H9 (cell line): ENCODE measurements around the gene SHISA3. TPM values are rescaled to one million over a fixed set of nuclear protein-coding genes. Genes with fewer than 3 reads are reported as not detected.

ENCODE experiments used
- DNase-seq: peaks from one replicate; pipeline ENCODE4 v3.0.0-alpha.2; 2017
- H2AFZ ChIP-seq: one replicate; pipeline ENCODE4 v1.6.1; 2013; ENCODE audit warnings: mild to moderate bottlenecking, low read length, control low read depth, moderate library complexity
- H2AK5ac ChIP-seq: 2 replicates; pipeline ENCODE4 v1.6.1; 2013; ENCODE audit warnings: low read length, control low read depth, mixed read lengths; ENCODE audit not compliant: insufficient read length
- H2BK120ac ChIP-seq: one replicate; pipeline ENCODE4 v1.6.1; 2013; ENCODE audit warnings: low read depth, mild to moderate bottlenecking, low read length, control low read depth, inconsistent platforms; ENCODE audit not compliant: poor library complexity, severe bottlenecking
- H2BK12ac ChIP-seq: 2 replicates; pipeline ENCODE4 v1.6.1; 2013; ENCODE audit warnings: low read length, control low read depth, mixed read lengths, low read depth; ENCODE audit not compliant: insufficient read length
- H2BK15ac ChIP-seq: 2 replicates; pipeline ENCODE4 v1.6.1; 2013; ENCODE audit warnings: low read depth, low read length, control low read depth
- H2BK20ac ChIP-seq: one replicate; pipeline ENCODE4 v1.6.1; 2013; ENCODE audit warnings: low read depth, mild to moderate bottlenecking, low read length, control low read depth, inconsistent platforms; ENCODE audit not compliant: poor library complexity, severe bottlenecking
- H2BK5ac ChIP-seq: 2 replicates; pipeline ENCODE4 v1.6.1; 2013; ENCODE audit warnings: low read length, control low read depth, mixed read lengths; ENCODE audit not compliant: insufficient read length
- H3K14ac ChIP-seq: 2 replicates; pipeline ENCODE4 v1.6.1; 2013; ENCODE audit warnings: low read length, control low read depth; ENCODE audit not compliant: insufficient read depth
- H3K18ac ChIP-seq: 2 replicates; pipeline ENCODE4 v1.6.1; 2013; ENCODE audit warnings: low read depth, mild to moderate bottlenecking, mixed read lengths, low read length, control low read depth; ENCODE audit not compliant: insufficient read length
- H3K23ac ChIP-seq: 2 replicates; pipeline ENCODE4 v1.6.1; 2013; ENCODE audit warnings: low read length, control low read depth, mixed read lengths, low read depth; ENCODE audit not compliant: insufficient read length
- H3K23me2 ChIP-seq: 2 replicates; pipeline ENCODE4 v1.6.1; 2013; ENCODE audit warnings: low read depth, mild to moderate bottlenecking, mixed read lengths, low read length, control low read depth; ENCODE audit not compliant: insufficient read length, poor library complexity, severe bottlenecking
- H3K27ac ChIP-seq: 2 replicates; pipeline ENCODE4 v1.5.1; 2013; ENCODE audit warnings: low read length, control low read depth, mixed read lengths, low read depth; ENCODE audit not compliant: insufficient read length
- H3K27me3 ChIP-seq: 2 replicates; pipeline ENCODE4 v1.6.1; 2013; ENCODE audit warnings: low read length, control low read depth, inconsistent platforms; ENCODE audit not compliant: insufficient read depth
- H3K4ac ChIP-seq: 2 replicates; pipeline ENCODE4 v1.6.1; 2013; ENCODE audit warnings: low read depth, mild to moderate bottlenecking, control low read depth, inconsistent platforms, low read length, moderate library complexity
- H3K4me1 ChIP-seq: 2 replicates; pipeline ENCODE4 v1.6.1; 2013; ENCODE audit warnings: low read length, control low read depth, inconsistent platforms; ENCODE audit not compliant: insufficient read depth
- H3K4me2 ChIP-seq: 2 replicates; pipeline ENCODE4 v1.6.1; 2013; ENCODE audit warnings: low read length, control low read depth, mixed read lengths; ENCODE audit not compliant: insufficient read length, insufficient read depth
- H3K56ac ChIP-seq: 2 replicates; pipeline ENCODE4 v1.6.1; 2013; ENCODE audit warnings: low read depth, mild to moderate bottlenecking, mixed read lengths, low read length, control low read depth; ENCODE audit not compliant: insufficient read length
- H3K79me1 ChIP-seq: 2 replicates; pipeline ENCODE4 v1.6.1; 2013; ENCODE audit warnings: low read depth, mild to moderate bottlenecking, moderate library complexity, low read length, control low read depth, inconsistent platforms; ENCODE audit not compliant: insufficient read depth, poor library complexity, severe bottlenecking
- H3K79me2 ChIP-seq: 2 replicates; pipeline ENCODE4 v1.6.1; 2013; ENCODE audit warnings: low read length, control low read depth, inconsistent platforms; ENCODE audit not compliant: insufficient read depth
- H3K9ac ChIP-seq: 2 replicates; pipeline ENCODE4 v1.6.1; 2013; ENCODE audit warnings: low read length, control low read depth, mixed read lengths; ENCODE audit not compliant: insufficient read length; ENCODE audit errors: extremely low read depth
- H3K9me3 ChIP-seq: one replicate; pipeline ENCODE4 v1.6.1; 2013; ENCODE audit warnings: low read depth, low read length, inconsistent platforms; ENCODE audit not compliant: control insufficient read depth
- H3T11ph ChIP-seq: one replicate; pipeline ENCODE4 v1.6.1; 2013; ENCODE audit warnings: mild to moderate bottlenecking, low read length, control low read depth, inconsistent platforms
- H4K20me1 ChIP-seq: one replicate; pipeline ENCODE4 v1.6.1; 2013; ENCODE audit not compliant: control insufficient read depth, insufficient read length, insufficient read depth
- H4K5ac ChIP-seq: 2 replicates; pipeline ENCODE4 v1.6.1; 2013; ENCODE audit warnings: low read depth, mild to moderate bottlenecking, mixed read lengths, low read length, control low read depth; ENCODE audit not compliant: insufficient read length
- H4K8ac ChIP-seq: replicated peaks from 2 replicates; pipeline ENCODE4 v1.6.1; 2013; ENCODE audit warnings: low read length, control low read depth, mixed read lengths, low read depth; ENCODE audit not compliant: insufficient read length
- H4K91ac ChIP-seq: 2 replicates; pipeline ENCODE4 v1.6.1; 2013; ENCODE audit warnings: low read depth, mild to moderate bottlenecking, moderate library complexity, mixed read lengths, low read length, control low read depth; ENCODE audit not compliant: insufficient read length
- H3K27ac Mint-ChIP-seq, 3 experiments: 2 replicates in 2 of 3; 3 replicates in 1 of 3; pipeline ENCODE4 v1.8.0; 2020 to 2021; ENCODE audit warnings: mixed read lengths in 3 of 3, mild to moderate bottlenecking in 1 of 3, moderate library complexity in 1 of 3
- H3K27me3 Mint-ChIP-seq: 2 replicates; pipeline ENCODE4 v1.8.0; 2021; ENCODE audit warnings: low read depth, mild to moderate bottlenecking, moderate library complexity, mixed read lengths
- H3K36me3 Mint-ChIP-seq, 3 experiments: 2 replicates in 2 of 3; 3 replicates in 1 of 3; pipeline ENCODE4 v1.8.0; 2020 to 2021; ENCODE audit warnings: low read depth in 3 of 3, mixed read lengths in 3 of 3; ENCODE audit not compliant: insufficient read depth in 1 of 3
- H3K4me1 Mint-ChIP-seq, 2 experiments: 2 replicates each; pipeline ENCODE4 v1.8.0; 2020; ENCODE audit warnings: mixed read lengths in 2 of 2
- H3K4me3 Mint-ChIP-seq, 2 experiments: 2 replicates in 1 of 2; 3 replicates in 1 of 2; pipeline ENCODE4 v1.8.0; 2020 to 2021; ENCODE audit warnings: mild to moderate bottlenecking in 2 of 2, mixed read lengths in 2 of 2, moderate library complexity in 1 of 2
- H3K9me3 Mint-ChIP-seq, 2 experiments: 2 replicates in 1 of 2; 3 replicates in 1 of 2; pipeline ENCODE4 v1.8.0; 2020; ENCODE audit warnings: mild to moderate bottlenecking in 2 of 2, mixed read lengths in 2 of 2, moderate library complexity in 1 of 2
- CTCF ChIP-seq: fragments of 200-600 bp; sonication (generic); conservative IDR thresholded peaks from 3 replicates; pipeline ENCODE4 v1.8.0; 2021; ENCODE audit warnings: antibody characterized with exemption, mild to moderate bottlenecking
- WGBS: extraction: QIAGEN DNeasy Blood & Tissue Kit; methylation state at CpG from one replicate; pipeline ENCODE4 v1.1.7; 2013; ENCODE audit warnings: missing lambda C conversion rate, low lambda C conversion rate, mixed read lengths; ENCODE audit not compliant: insufficient read length; ENCODE audit errors: extremely low coverage; 5-methylcytosine and 5-hydroxymethylcytosine counted together
- total RNA-seq: library from RNA; stranded (reverse); gene quantifications from 2 replicates; pipeline ENCODE4 v1.2.1, GENCODE V29; 2021

The SHISA3 gene
- total RNA-seq, 1 experiment from 2014 or later: 1.7 TPM

- Histone ChIP-seq H3K27me3 (no peaks in the 10 kb centered on the region; the same call in 1 of the 2 replicates), H2BK20ac (no peak overlapping the region), H3K23me2 (no peaks in the 10 kb centered on the region), H3K4ac (no peak overlapping the region), H3K4me1 (peaks cover 3% of the 10 kb centered on the region; the same call in 1 of the 2 replicates), H3K4me2 (no peak overlapping the region), H3K23ac (no peak overlapping the region), H3T11ph (no peak overlapping the region), H2BK120ac (no peak overlapping the region), H4K91ac (no peak overlapping the region), H3K79me2 (no peaks in the 10 kb centered on the region; the same call in 1 of the 2 replicates), H2BK15ac (no peak overlapping the region), H2BK5ac (no peak overlapping the region), H2BK12ac (no peak overlapping the region), H2AK5ac (no peak overlapping the region), H3K9ac (no peak overlapping the region), H2AFZ (no peak overlapping the region), H3K14ac (no peak overlapping the region), H3K27ac (no peak overlapping the region), H4K5ac (no peak overlapping the region), H4K8ac (no peak overlapping the region), H4K20me1 (no peaks in the 10 kb centered on the region), H3K18ac (no peak overlapping the region), H3K9me3 (no peaks in the 10 kb centered on the region), H3K79me1 (no peaks in the 10 kb centered on the region), H3K56ac (no peak overlapping the region)
- Mint-ChIP-seq H3K4me3 (no peak overlapping the region), H3K4me1 (peaks cover 10 to 12% of the 10 kb centered on the region in 2 experiments), H3K27ac (no peak overlapping the region), H3K36me3 (peaks cover 0 to 6% (median 0%) of the 10 kb centered on the region in 3 experiments; a peak in 2 of 7 replicates), H3K9me3 (peaks cover 5 to 6% of the 10 kb centered on the region in 2 experiments; a peak in 2 of 5 replicates), H3K27me3 (no peaks in the 10 kb centered on the region; the same call in 1 of the 2 replicates)
- no peak for DNase-seq
- TF ChIP-seq CTCF: no peak
- WGBS: no CpG with 5 or more reads among the region's 2 CpGs
These were observed 37.0 kb upstream of the SHISA3 start for GRCh38 chr4:42360256-42360669.
